ENCODE data around the gene SLC22A16.

SLC22A16 gene

DNA sequence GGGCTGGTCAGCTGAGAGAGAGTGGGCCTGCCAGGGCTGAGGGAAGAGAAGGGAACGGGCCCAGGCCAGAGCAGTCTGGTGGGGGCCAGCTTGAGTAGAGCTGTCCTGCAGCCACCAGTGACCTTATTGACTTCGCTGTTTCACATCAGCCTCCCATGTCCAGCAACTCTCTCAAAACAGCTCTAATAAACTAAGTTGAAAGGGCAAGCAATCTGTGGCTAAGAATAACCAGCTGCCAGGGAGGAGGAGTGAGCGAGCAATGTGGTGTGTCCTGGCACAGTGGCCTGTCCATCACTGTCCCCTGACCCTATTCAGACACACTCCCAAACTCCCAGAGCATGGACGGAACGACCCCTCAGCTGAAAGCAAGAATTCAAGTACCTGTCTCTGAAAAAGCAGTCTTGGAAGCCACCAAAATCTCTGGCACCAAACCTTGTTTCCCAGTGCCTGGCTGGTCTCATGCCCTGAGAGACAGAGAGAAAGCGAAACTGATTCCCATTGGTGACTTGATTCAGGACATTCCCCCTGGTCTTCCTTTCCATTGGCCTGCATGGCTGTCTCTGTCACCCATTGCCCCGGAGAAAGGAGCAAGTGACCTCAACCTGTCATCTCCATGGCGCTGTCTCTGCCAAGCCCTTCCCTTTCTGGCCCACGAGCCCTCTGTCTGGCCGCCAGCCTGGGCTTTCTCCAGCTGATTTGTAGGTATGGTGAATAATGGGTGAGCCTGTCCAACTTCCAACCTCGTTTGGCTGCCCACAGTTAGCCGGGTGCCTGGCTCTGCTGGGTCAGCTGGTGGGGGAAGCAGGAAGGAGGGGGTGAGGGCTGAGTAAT lies 61.1 kb downstream of the SLC22A16 start, which contains the start of gene DDO:
Gene DDO, minus strand, starts transcription at position 490 of the 831 bp plus-strand sequence. CDS start 2,113 bp downstream, outside the sequence.
- Histone ChIP-seq H3K9me3 (ENCODE audit: control insufficient read depth, low read length) (no peaks in the 10 kb centered on the region), H3K4me1 (ENCODE audit: control insufficient read depth, insufficient read depth, low read depth, low read length) (peaks cover 4% of the 10 kb centered on the region), H3K79me1 (replicated peaks; ENCODE audit: low read length, poor library complexity, severe bottlenecking) (no peaks in the 10 kb centered on the region), H3K36me3 (ENCODE audit: control insufficient read depth in 1 of 2, insufficient read depth in 2 of 2, low read depth in 1 of 2, low read length in 2 of 2) (no peaks in the 10 kb centered on the region), H3K18ac (ENCODE audit: low read depth in 1 of 2, low read length in 2 of 2) (no peak within 1 kb of the TSS), H3K4me3 (ENCODE audit: insufficient read depth in 1 of 2, low read depth in 1 of 2, low read length in 2 of 2) (peak within 1 kb of the TSS in 1 of 2 experiments; percentile 69), H4K8ac (ENCODE audit: low read length) (peak within 1 kb of the TSS; percentile 76), H3K27ac (ENCODE audit: low read length, poor library complexity, severe bottlenecking) (no peak within 1 kb of the TSS), H2BK120ac (ENCODE audit: low read depth, low read length) (no peak within 1 kb of the TSS), H3K14ac (ENCODE audit: low read length in 2 of 2) (no peak within 1 kb of the TSS), H2BK12ac (ENCODE audit: low read length in 2 of 2) (no peak within 1 kb of the TSS), H2AFZ (ENCODE audit: low read depth, low read length) (peak within 1 kb of the TSS; percentile 32), H2BK5ac (ENCODE audit: low read depth, low read length, poor library complexity, severe bottlenecking) (no peak within 1 kb of the TSS), H3K4ac (ENCODE audit: low read depth in 1 of 2, low read length in 2 of 2) (no peak within 1 kb of the TSS), H3K9ac (ENCODE audit: low read length) (peak within 1 kb of the TSS; percentile 73), H2AK5ac (ENCODE audit: low read length, severe bottlenecking) (no peak within 1 kb of the TSS), H2BK15ac (ENCODE audit: low read depth, poor library complexity, severe bottlenecking) (no peak within 1 kb of the TSS), H4K91ac (ENCODE audit: low read length) (no peak within 1 kb of the TSS), H3K4me2 (ENCODE audit: low read length, poor library complexity, severe bottlenecking) (no peak within 1 kb of the TSS), H3K27me3 (ENCODE audit: control insufficient read depth in 1 of 2, insufficient read depth in 1 of 2, low read length in 2 of 2) (peaks cover 5 to 25% of the 10 kb centered on the region in 2 experiments), H3K23ac (ENCODE audit: low read length in 2 of 2) (no peak within 1 kb of the TSS)
- 87% methylated on average over 10 of the region's 12 CpGs for WGBS
- DNase-seq, result peak; percentile 14

DNA sequence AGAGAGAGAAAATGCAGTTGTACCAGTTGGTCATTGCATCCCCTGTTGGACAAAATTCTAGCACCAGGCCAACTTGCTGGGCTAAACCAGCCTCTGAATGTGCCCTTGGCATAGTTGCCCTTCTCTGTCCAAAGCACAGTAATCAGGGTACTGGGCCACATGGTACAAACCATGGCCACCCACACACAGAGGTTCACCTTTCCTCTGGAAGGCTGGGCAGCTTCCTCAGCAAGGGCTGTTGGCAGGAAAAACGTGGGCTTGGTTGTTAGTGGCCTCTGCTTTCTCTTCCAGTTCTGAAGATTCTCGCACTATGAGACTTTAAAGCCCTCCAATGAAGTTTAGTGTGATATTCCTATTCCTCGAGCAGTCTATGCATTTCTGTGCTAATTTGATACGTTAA lies 61.7 kb downstream of the SLC22A16 start:
- Histone ChIP-seq H2BK120ac (ENCODE audit: low read depth, low read length) (no peak overlapping the region), H3K4me3 (ENCODE audit: insufficient read depth in 1 of 2, low read depth in 1 of 2, low read length in 2 of 2) (peak overlapping the region in 1 of 2 experiments; percentile 69), H3K36me3 (ENCODE audit: control insufficient read depth in 1 of 2, insufficient read depth in 2 of 2, low read depth in 1 of 2, low read length in 2 of 2) (no peaks in the 10 kb centered on the region), H2AFZ (ENCODE audit: low read depth, low read length) (no peak overlapping the region), H3K27me3 (ENCODE audit: control insufficient read depth in 1 of 2, insufficient read depth in 1 of 2, low read length in 2 of 2) (peaks cover 5 to 25% of the 10 kb centered on the region in 2 experiments), H3K14ac (ENCODE audit: low read length in 2 of 2) (no peak overlapping the region), H4K8ac (ENCODE audit: low read length) (no peak overlapping the region), H3K9ac (ENCODE audit: low read length) (peak overlapping the region; percentile 73), H3K4me1 (ENCODE audit: control insufficient read depth, insufficient read depth, low read depth, low read length) (peaks cover 4% of the 10 kb centered on the region), H3K27ac (ENCODE audit: low read length, poor library complexity, severe bottlenecking) (no peak overlapping the region), H4K91ac (ENCODE audit: low read length) (no peak overlapping the region), H3K9me3 (ENCODE audit: control insufficient read depth, low read length) (no peaks in the 10 kb centered on the region), H3K23ac (ENCODE audit: low read length in 2 of 2) (no peak overlapping the region), H3K18ac (ENCODE audit: low read depth in 1 of 2, low read length in 2 of 2) (no peak overlapping the region), H2BK15ac (ENCODE audit: low read depth, poor library complexity, severe bottlenecking) (no peak overlapping the region), H2AK5ac (ENCODE audit: low read length, severe bottlenecking) (no peak overlapping the region), H2BK5ac (ENCODE audit: low read depth, low read length, poor library complexity, severe bottlenecking) (no peak overlapping the region), H3K4me2 (ENCODE audit: low read length, poor library complexity, severe bottlenecking) (no peak overlapping the region), H3K4ac (ENCODE audit: low read depth in 1 of 2, low read length in 2 of 2) (no peak overlapping the region), H3K79me1 (replicated peaks; ENCODE audit: low read length, poor library complexity, severe bottlenecking) (no peaks in the 10 kb centered on the region), H2BK12ac (ENCODE audit: low read length in 2 of 2) (no peak overlapping the region)
- WGBS, result 77% methylated on average over 4 of the region's 4 CpGs
- no peak for DNase-seq

DNA sequence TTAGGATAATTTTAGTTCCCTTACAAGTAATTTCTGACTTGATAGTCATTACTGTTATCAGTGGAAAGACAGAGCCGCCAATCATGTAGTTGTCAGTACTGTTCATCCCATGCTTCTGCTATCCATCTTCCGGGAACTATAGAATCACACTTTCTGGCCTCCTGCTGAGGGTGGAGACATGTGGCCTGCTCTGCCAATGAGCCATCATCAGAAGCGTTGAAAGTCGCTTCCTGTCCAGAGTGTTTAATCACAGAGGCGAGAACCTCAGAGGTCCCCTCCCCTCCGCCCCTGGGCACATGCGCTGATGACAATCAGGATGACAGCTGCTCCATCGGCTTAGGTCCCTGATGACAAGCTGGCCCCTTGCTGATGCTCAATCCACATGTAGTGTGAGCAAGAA lies 64.1 kb downstream of the SLC22A16 start:
- H2AFZ ChIP-seq (ENCODE audit: low read depth, low read length), result no peak overlapping the region
- peaks cover 4% of the 10 kb centered on the region for H3K4me1 ChIP-seq (ENCODE audit: control insufficient read depth, insufficient read depth, low read depth, low read length)
- no peak overlapping the region for H2BK5ac ChIP-seq (ENCODE audit: low read depth, low read length, poor library complexity, severe bottlenecking)
- no peak overlapping the region for H3K14ac ChIP-seq (ENCODE audit: low read length in 2 of 2)
- no peak overlapping the region for H3K4me3 ChIP-seq (ENCODE audit: insufficient read depth in 1 of 2, low read depth in 1 of 2, low read length in 2 of 2)
- no peak overlapping the region for H3K27ac ChIP-seq (ENCODE audit: low read length, poor library complexity, severe bottlenecking)
- no peak overlapping the region for H2AK5ac ChIP-seq (ENCODE audit: low read length, severe bottlenecking)
- peaks cover 0 to 12% of the 10 kb centered on the region in 2 experiments for H3K27me3 ChIP-seq (ENCODE audit: control insufficient read depth in 1 of 2, insufficient read depth in 1 of 2, low read length in 2 of 2)
- H3K9me3 ChIP-seq (ENCODE audit: control insufficient read depth, low read length), result no peaks in the 10 kb centered on the region
- H3K36me3 ChIP-seq (ENCODE audit: control insufficient read depth in 1 of 2, insufficient read depth in 2 of 2, low read depth in 1 of 2, low read length in 2 of 2), result no peaks in the 10 kb centered on the region
- H3K9ac ChIP-seq (ENCODE audit: low read length), result no peak overlapping the region
- no peak overlapping the region for H3K4ac ChIP-seq (ENCODE audit: low read depth in 1 of 2, low read length in 2 of 2)
- H4K91ac ChIP-seq (ENCODE audit: low read length), result no peak overlapping the region
- H3K18ac ChIP-seq (ENCODE audit: low read depth in 1 of 2, low read length in 2 of 2), result no peak overlapping the region
- H4K8ac ChIP-seq (ENCODE audit: low read length), result no peak overlapping the region
- H2BK12ac ChIP-seq (ENCODE audit: low read length in 2 of 2), result no peak overlapping the region
- H3K23ac ChIP-seq (ENCODE audit: low read length in 2 of 2), result no peak overlapping the region
- H2BK120ac ChIP-seq (ENCODE audit: low read depth, low read length), result no peak overlapping the region
- H3K4me2 ChIP-seq (ENCODE audit: low read length, poor library complexity, severe bottlenecking), result no peak overlapping the region
- WGBS, result 62% methylated on average over 8 of the region's 8 CpGs
- H3K79me1 ChIP-seq (replicated peaks; ENCODE audit: low read length, poor library complexity, severe bottlenecking), result no peaks in the 10 kb centered on the region
- no peak for DNase-seq
- H2BK15ac ChIP-seq (ENCODE audit: low read depth, poor library complexity, severe bottlenecking), result no peak overlapping the region

DNA sequence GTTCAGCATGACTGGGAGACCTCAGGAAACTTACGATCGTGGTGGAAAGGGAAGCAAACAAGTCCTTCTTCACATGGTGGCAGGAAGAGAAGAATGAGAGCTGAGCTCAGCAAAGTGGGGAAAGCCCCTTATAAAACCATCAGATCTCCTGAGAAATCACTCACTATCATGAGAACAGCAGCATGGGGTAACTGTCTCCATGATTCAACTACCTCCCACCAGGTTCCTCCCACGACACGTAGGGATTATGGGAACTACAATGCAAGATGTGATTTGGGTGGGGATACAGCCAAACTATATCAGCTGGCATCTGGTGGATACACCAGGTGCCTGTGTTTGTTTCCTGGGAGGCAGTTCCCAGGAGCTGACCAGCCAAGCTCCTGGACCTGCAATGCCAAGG lies 65.9 kb downstream of the SLC22A16 start:
- Histone ChIP-seq H3K27me3 (ENCODE audit: control insufficient read depth in 1 of 2, insufficient read depth in 1 of 2, low read length in 2 of 2) (peaks cover 0 to 9% of the 10 kb centered on the region in 2 experiments), H3K4ac (ENCODE audit: low read depth in 1 of 2, low read length in 2 of 2) (no peak overlapping the region), H3K4me2 (ENCODE audit: low read length, poor library complexity, severe bottlenecking) (no peak overlapping the region), H3K14ac (ENCODE audit: low read length in 2 of 2) (no peak overlapping the region), H3K18ac (ENCODE audit: low read depth in 1 of 2, low read length in 2 of 2) (no peak overlapping the region), H3K27ac (ENCODE audit: low read length, poor library complexity, severe bottlenecking) (no peak overlapping the region), H3K23ac (ENCODE audit: low read length in 2 of 2) (no peak overlapping the region), H4K91ac (ENCODE audit: low read length) (no peak overlapping the region), H3K4me1 (ENCODE audit: control insufficient read depth, insufficient read depth, low read depth, low read length) (peaks cover 3% of the 10 kb centered on the region), H3K36me3 (ENCODE audit: control insufficient read depth in 1 of 2, insufficient read depth in 2 of 2, low read depth in 1 of 2, low read length in 2 of 2) (no peaks in the 10 kb centered on the region), H2AK5ac (ENCODE audit: low read length, severe bottlenecking) (no peak overlapping the region), H3K79me1 (replicated peaks; ENCODE audit: low read length, poor library complexity, severe bottlenecking) (no peaks in the 10 kb centered on the region), H3K4me3 (ENCODE audit: insufficient read depth in 1 of 2, low read depth in 1 of 2, low read length in 2 of 2) (no peak overlapping the region), H2BK12ac (ENCODE audit: low read length in 2 of 2) (no peak overlapping the region), H2BK5ac (ENCODE audit: low read depth, low read length, poor library complexity, severe bottlenecking) (no peak overlapping the region), H4K8ac (ENCODE audit: low read length) (no peak overlapping the region), H2AFZ (ENCODE audit: low read depth, low read length) (no peak overlapping the region), H3K9me3 (ENCODE audit: control insufficient read depth, low read length) (no peaks in the 10 kb centered on the region), H2BK120ac (ENCODE audit: low read depth, low read length) (no peak overlapping the region), H3K9ac (ENCODE audit: low read length) (no peak overlapping the region), H2BK15ac (ENCODE audit: low read depth, poor library complexity, severe bottlenecking) (no peak overlapping the region)
- 72% methylated on average over 4 of the region's 4 CpGs for WGBS
- no peak for DNase-seq

All from mesenchymal stem cell (in vitro differentiated cells and primary cell).